HFFc6 (cell line): ENCODE results near the gene COMMD1. TPM values are rescaled to one million over a fixed set of nuclear protein-coding genes. Genes with fewer than 3 reads are reported as not detected.

Experiments
- DNase-seq: peaks from one replicate; pipeline ENCODE4 v3.0.0-alpha.2; 2018
- H3K27ac Mint-ChIP-seq: 2 replicates; pipeline ENCODE4 v1.8.0; 2020; ENCODE audit warnings: mild to moderate bottlenecking, mixed read lengths
- H3K27me3 Mint-ChIP-seq: 2 replicates; pipeline ENCODE4 v1.8.0; 2021; ENCODE audit warnings: mild to moderate bottlenecking, moderate library complexity, mixed read lengths; ENCODE audit not compliant: insufficient read depth
- H3K36me3 Mint-ChIP-seq: 2 replicates; pipeline ENCODE4 v1.8.0; 2021; ENCODE audit warnings: low read depth, mixed read lengths
- H3K4me1 Mint-ChIP-seq: 2 replicates; pipeline ENCODE4 v1.8.0; 2020; ENCODE audit warnings: low read depth, mixed read lengths
- H3K4me3 Mint-ChIP-seq: 2 replicates; pipeline ENCODE4 v1.8.0; 2020; ENCODE audit warnings: mild to moderate bottlenecking, moderate library complexity, mixed read lengths
- H3K9me3 Mint-ChIP-seq: 2 replicates; pipeline ENCODE4 v1.8.0; 2020; ENCODE audit warnings: mild to moderate bottlenecking, mixed read lengths
- CTCF ChIP-seq: fragments of 200-600 bp; sonication (generic); IDR thresholded peaks from 2 replicates; pipeline ENCODE4 v1.5.0; 2021; ENCODE audit warnings: antibody characterized with exemption, mild to moderate bottlenecking
- total RNA-seq, 6 experiments: library from RNA; stranded (reverse); fragmentation: NEBNext Ultra II Directional; extraction: Animal tissue kit (Norgen Biotek cat#: 25700); gene quantifications; 2 replicates in 1 of 6; 3 replicates in 5 of 6; pipeline ENCODE4 v1.2.3, GENCODE V29; 2021

Gene COMMD1
- total RNA-seq, 6 experiments from 2014 or later, result 41.1 to 53.6 (median 48.3) TPM

GRCh38 chr2:62099050-62099449 lies 193.6 kb downstream of the COMMD1 start:
- Mint-ChIP-seq H3K36me3 (no peaks in the 10 kb centered on the region), H3K4me3 (no peak overlapping the region), H3K4me1 (no peaks in the 10 kb centered on the region), H3K9me3 (no peaks in the 10 kb centered on the region), H3K27me3 (no peaks in the 10 kb centered on the region; the same call in 1 of the 2 replicates), H3K27ac (no peak overlapping the region)
- TF ChIP-seq CTCF, result no peak
- no peak for DNase-seq

- no peak for DNase-seq
- no peak overlapping the region for H3K27ac Mint-ChIP-seq
- H3K36me3 Mint-ChIP-seq, result no peaks in the 10 kb centered on the region
- H3K4me1 Mint-ChIP-seq, result no peaks in the 10 kb centered on the region
- no peaks in the 10 kb centered on the region; the same call in 1 of the 2 replicates for H3K27me3 Mint-ChIP-seq
- no peak overlapping the region for H3K4me3 Mint-ChIP-seq
- H3K9me3 Mint-ChIP-seq, result no peaks in the 10 kb centered on the region
- no peak for TF ChIP-seq CTCF
Measured at GRCh38 chr2:62099523-62100175, 194.2 kb downstream of the COMMD1 start.

DNA sequence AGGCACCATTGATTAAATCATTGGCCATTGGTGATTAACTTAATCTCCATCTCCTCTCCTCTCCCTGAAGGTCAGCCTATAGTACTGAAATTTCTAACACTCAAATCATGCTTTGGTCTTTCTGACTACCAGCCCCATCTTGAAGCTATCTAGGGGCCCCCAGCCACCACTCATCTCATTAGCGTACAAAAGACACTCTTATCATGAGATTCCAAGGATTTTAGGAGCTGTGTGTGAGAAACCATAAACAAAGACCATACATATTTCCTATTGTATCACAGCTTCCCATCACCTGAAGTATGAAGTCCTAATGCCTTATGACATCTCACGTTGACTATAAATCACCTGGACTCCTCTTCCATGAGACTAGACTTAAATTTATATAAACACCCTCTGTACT lies 196.4 kb downstream of the COMMD1 start:
- no peak for TF ChIP-seq CTCF
- Mint-ChIP-seq H3K9me3 (no peaks in the 10 kb centered on the region), H3K4me1 (no peaks in the 10 kb centered on the region), H3K4me3 (no peak overlapping the region), H3K36me3 (no peaks in the 10 kb centered on the region), H3K27me3 (no peaks in the 10 kb centered on the region; the same call in 1 of the 2 replicates), H3K27ac (no peak overlapping the region)
- DNase-seq, result no peak

DNA sequence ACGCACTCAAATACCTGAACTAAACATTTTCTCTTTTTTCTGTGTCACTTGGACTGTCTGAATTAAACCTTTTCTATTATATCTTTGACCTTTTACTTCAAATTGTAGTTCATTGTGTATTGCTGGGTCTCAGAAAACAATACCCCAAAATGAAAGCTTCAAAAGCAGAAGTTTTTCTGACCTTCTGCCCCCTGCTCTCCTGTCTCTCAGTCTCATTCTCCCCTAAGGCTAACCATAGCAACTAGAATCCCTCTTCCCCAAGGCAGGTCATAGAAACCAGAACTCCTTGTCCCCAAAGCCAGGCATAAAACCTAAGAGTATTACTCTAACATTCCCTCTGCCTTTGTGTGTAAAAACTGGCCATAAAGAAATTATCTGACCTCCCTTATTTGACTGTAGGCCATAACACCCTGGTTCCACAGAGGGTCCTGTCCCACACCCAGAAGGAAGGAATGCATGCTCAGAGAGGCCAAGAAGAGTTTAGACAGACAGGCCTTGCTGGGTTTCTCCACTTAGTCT lies 197.0 kb downstream of the COMMD1 start:
- no peaks in the 10 kb centered on the region for H3K9me3 Mint-ChIP-seq
- H3K36me3 Mint-ChIP-seq, result no peaks in the 10 kb centered on the region
- DNase-seq, result no peak
- no peaks in the 10 kb centered on the region for H3K4me1 Mint-ChIP-seq
- H3K27me3 Mint-ChIP-seq, result no peaks in the 10 kb centered on the region; the same call in 1 of the 2 replicates
- TF ChIP-seq CTCF, result no peak
- H3K27ac Mint-ChIP-seq, result no peak overlapping the region
- H3K4me3 Mint-ChIP-seq, result no peak overlapping the region

GRCh38 chr2:62109554-62109953 lies 204.1 kb downstream of the COMMD1 start:
- Mint-ChIP-seq H3K9me3 (no peaks in the 10 kb centered on the region), H3K36me3 (no peaks in the 10 kb centered on the region), H3K27me3 (no peaks in the 10 kb centered on the region), H3K4me3 (no peak overlapping the region), H3K27ac (no peak overlapping the region), H3K4me1 (peaks cover 8% of the 10 kb centered on the region)
- no peak for TF ChIP-seq CTCF
- no peak for DNase-seq
